HG02571 (cell line): ENCODE results near the gene SUV39H1.

Experiments
- ATAC-seq: cut with Tn5 transposase; IDR thresholded peaks from one replicate; pipeline ENCODE4 v1.9.1; 2021; ENCODE audit warnings: mild to moderate bottlenecking, moderate library complexity; ENCODE audit not compliant: unreplicated experiment

The SUV39H1 gene

DNA sequence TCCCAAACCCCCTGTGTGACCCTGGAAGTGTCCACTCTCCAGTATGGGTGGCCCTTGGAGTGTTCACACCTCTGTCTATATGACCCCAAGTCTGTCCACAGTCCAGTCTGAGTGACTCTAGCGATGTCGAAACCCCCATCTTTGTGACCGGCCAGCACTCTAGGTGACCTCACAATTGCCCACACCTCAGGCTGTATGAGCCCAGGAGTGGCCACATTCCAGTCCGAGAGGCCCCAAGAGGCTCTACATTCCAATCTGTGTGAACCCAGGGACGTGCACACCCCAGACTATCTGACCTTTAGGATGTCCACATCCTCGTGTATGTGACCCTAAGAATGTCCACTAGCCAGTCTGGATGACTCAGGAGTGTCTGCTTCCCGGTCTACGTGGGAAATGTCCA is 57.7 kb downstream of the SUV39H1 start:
- ATAC-seq, result no peak
